AG04449 (cell line): ENCODE data around the gene RNASEL.

Source experiments
- CTCF ChIA-PET: fragments of 350-600 bp; formaldehyde crosslinking; extraction: SDS; loops from one replicate; lab custom pipeline; 2021; ENCODE audit warnings: antibody characterized with exemption; lab: Yijun Ruan, JAX
- POLR2A ChIA-PET: fragments of 400-600, 350-600 bp; formaldehyde crosslinking; extraction: SDS; loops from one replicate; lab custom pipeline; 2020; ENCODE audit warnings: antibody characterized with exemption, inconsistent platforms; lab: Yijun Ruan, JAX
- DNase-seq: peaks from one replicate; pipeline ENCODE4 v3.0.0-alpha.2; 2010; ENCODE audit warnings: low read depth, low spot score
- H3K4me3 ChIP-seq: 2 replicates; pipeline ENCODE4 v1.5.1; 2011; ENCODE audit warnings: low read depth, mild to moderate bottlenecking, control low read depth, low read length
- TF ChIP-seq, protein P1 (sequence below): IDR thresholded peaks from one replicate; pipeline ENCODE4 v1.5.1; 2011; ENCODE audit warnings: mild to moderate bottlenecking, moderate library complexity, low read length, control low read depth, inconsistent platforms; ENCODE audit not compliant: insufficient read depth; ENCODE audit errors: missing control alignments

Gene RNASEL

DNA sequence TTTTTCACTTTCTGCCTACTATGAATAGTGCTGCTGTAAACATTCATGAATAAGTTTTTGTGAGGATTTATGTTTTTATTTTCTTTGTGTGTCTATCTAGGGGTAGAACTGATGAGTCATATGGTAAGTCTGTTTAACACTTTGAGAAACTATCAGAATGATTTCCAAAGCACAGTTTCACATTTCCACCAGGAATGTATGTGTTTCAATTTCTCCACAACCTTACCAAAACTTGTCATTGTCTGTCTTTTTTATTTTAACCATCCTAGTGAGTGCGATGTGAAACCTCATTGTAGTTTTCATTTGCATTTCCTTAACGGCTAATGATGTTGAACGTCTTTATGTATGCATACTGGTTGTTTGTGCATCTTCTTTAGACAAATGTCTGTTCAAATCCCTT lies 23.5 kb downstream of the RNASEL start:
- ChIA-PET POLR2A (no interaction called here), CTCF (interaction anchor here (1.7 kb wide), 1 partner anchor 219 kb away, joined by 5 read pairs; no protein-coding TSS in a partner anchor)

DNA sequence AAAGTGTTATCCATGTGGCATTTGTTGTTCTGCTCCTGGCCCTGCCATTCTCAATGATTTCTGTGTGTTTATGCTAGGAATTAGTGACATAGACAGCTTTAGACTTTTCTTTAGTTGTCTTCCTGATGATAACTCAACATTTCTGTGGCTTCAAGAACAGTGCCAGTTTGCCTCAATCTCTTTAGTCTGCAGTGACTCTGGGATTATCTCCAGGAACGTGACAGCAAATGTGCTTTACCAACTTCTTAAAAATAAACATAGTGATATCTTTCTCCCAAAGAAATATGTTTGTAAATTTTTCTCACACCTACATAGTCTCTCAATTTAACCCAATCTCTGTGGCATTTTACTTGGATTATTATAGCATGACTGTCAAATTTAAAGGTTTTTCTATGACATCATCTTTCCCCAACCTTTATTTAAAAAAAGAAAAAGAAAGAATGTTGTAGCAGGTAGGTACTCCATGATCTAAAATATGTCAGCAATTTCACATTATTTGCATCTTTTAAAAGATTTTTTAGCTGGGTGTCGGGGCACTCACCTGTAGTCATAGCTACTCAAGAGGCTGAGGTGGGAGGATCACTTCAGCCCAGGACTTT lies 24.6 kb downstream of the RNASEL start:
- ChIA-PET POLR2A (no interaction called here), CTCF (no interaction called here)
- no peak overlapping the region for H3K4me3 ChIP-seq
- no peak for DNase-seq
- TF ChIP-seq, protein P1, sequence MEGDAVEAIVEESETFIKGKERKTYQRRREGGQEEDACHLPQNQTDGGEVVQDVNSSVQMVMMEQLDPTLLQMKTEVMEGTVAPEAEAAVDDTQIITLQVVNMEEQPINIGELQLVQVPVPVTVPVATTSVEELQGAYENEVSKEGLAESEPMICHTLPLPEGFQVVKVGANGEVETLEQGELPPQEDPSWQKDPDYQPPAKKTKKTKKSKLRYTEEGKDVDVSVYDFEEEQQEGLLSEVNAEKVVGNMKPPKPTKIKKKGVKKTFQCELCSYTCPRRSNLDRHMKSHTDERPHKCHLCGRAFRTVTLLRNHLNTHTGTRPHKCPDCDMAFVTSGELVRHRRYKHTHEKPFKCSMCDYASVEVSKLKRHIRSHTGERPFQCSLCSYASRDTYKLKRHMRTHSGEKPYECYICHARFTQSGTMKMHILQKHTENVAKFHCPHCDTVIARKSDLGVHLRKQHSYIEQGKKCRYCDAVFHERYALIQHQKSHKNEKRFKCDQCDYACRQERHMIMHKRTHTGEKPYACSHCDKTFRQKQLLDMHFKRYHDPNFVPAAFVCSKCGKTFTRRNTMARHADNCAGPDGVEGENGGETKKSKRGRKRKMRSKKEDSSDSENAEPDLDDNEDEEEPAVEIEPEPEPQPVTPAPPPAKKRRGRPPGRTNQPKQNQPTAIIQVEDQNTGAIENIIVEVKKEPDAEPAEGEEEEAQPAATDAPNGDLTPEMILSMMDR, result no peak

More for the DNA sequence above, 23.5 kb downstream of the RNASEL start:
- no peak overlapping the region for H3K4me3 ChIP-seq
- TF ChIP-seq, protein P1, result no peak
- DNase-seq, result no peak

DNA sequence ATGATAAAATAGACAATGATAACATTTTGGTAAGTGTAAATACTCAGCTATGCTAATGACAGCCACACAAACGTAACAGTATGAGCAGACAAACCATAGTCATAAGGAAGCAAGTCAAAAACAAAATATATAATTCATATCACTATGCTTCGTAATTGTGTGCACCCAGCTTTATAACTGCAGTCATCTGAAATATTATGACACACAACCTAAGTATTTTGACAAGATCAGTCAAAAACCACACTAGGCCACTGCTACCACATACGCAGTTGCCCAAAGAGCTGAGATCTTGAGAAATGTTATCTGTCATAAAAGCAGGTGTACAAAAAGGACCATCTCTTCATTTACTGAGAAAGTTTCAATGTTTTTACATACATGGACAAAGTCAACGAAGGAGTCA lies 26.0 kb downstream of the RNASEL start:
- ChIA-PET POLR2A (no interaction called here), CTCF (no interaction called here)
- DNase-seq, result no peak
- no peak overlapping the region for H3K4me3 ChIP-seq
- TF ChIP-seq, protein P1, result no peak

DNA sequence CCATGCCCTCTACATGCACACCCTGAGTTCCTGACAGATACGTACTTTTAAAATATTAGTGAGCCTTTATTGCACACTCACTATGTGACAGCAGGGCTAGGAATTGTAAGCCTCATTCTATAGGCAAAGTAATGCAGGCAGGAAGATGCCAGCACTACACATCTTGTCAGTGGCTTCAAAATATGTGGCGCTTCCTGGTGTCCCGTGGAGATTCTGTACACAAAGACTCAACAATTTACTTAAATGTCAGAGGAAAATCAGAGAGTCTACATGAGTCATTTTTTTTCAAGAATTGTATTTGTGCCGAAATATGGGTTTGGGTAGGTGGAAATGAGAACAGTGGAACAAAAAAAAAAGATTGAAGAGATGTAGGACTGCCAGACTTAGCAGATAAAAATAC lies 27.6 kb downstream of the RNASEL start:
- no peak overlapping the region for H3K4me3 ChIP-seq
- ChIA-PET CTCF (no interaction called here), POLR2A (no interaction called here)
- TF ChIP-seq, protein P1, result no peak
- DNase-seq, result no peak

DNA sequence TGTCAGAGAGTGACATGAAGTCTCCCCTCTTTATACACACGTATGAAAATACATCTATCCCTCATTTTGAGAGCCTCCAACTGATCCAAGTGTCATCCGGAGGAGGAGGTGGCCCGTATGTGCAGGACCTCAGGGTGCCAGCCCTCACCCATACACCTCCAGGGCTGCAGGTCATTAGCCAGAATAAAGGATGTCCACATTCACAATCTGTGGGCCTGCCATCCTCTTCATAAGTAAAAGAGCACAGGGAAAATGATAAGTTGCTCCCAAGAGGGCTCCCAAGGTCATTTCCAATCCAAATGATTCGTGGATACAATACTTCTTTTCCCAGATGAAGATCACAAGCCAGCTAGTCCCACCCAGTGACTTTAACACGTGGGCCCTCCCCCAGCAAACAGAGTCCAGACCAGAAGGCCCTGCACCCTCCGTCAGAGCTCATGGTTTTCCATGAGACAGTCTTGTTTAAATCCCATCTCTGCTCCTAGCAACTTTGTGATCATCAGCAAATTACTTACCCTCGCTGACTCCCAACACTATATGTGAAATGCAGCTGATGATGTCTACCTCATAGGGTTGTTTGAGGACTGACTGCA lies 28.6 kb downstream of the RNASEL start:
- DNase-seq, result no peak
- CTCF ChIA-PET, result no interaction called here
- no peak overlapping the region for H3K4me3 ChIP-seq
- TF ChIP-seq, protein P1, result no peak
- POLR2A ChIA-PET, result no interaction called here

DNA sequence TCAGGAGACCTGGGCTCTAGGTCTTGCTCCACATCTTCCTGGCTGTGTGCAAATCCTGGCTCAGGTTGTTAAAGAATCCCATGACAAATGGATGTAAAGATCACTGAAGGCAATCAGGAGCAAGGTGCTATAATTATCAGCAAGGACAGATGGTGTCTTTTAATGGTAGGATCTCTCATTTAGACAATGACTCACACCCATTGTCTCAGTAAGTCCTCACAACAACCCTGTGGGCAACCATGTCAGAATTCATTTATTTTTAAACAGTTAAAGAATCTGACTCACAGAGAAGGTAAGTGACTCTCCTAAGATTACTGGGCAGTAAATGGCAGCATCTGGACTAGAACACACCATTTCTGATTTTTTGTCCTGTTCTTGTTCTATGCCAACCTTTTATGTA lies 32.8 kb downstream of the RNASEL start:
- TF ChIP-seq, protein P1, result no peak
- CTCF ChIA-PET, result no interaction called here
- H3K4me3 ChIP-seq, result no peak overlapping the region
- POLR2A ChIA-PET, result no interaction called here
- DNase-seq, result no peak
